NCI-H748 (cell line): Measurements from ENCODE around the gene ATXN7L1.

Experiments used
- DNase-seq: peaks from one replicate; lab custom pipeline; 2025; ENCODE audit not compliant: unreplicated experiment; lab: John Stamatoyannopoulos, UW

The ATXN7L1 gene

DNA sequence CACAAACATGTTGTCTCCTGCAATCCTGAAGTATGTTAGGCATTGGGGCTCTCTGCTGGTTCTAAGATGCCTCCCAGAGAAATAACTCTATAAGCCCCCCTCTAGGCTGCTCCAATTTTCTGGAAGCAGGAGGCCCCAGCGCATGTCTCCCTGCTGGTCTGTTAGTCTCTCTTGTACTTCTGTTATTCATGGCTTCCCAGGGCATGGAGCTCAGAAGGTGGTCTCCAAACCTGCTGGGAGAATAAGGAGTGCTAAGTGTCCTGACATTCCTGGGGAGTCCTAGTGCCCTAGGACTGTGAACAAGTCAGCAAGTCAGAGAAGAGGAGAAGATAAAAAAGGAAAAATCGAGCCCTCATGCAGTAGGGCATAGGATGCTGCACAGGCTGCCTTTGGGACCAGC, 224.6 kb downstream of the ATXN7L1 start:
- no peak for DNase-seq

DNA sequence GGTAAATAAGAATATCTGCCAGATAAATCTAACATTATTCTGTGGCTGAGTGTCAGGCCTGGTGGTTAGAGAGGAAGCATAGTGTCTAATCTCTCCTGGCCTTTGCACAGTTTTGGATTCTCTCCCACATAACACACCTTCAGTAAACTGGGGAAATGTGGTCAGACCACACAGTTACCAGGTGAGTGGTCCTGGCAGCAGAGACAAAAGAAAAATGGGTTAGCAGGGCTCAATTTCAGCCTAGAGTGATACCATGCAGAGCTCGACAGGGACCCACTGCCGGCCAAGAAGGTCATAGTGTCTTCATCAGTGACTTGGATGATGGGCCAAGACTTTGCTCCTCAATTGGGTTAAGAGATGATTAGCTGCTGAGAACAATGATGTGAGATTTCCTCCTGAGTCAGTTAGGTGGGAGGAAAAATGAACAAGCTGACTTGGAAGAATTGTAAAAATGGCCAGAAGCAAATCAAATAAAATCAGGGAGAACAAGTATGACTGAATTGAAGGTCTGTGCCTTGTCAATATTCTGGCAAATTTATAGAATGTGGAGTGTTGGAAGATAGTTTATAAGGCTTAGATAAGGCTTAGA, 225.9 kb downstream of the ATXN7L1 start:
- DNase-seq = no peak

GRCh38 chr7:105649727-105650381, 226.5 kb downstream of the ATXN7L1 start:
- no peak for DNase-seq

- DNase-seq = peak; percentile 98
These were observed 227.6 kb downstream of the ATXN7L1 start for GRCh38 chr7:105648561-105649401.

GRCh38 chr7:105647591-105647990, 228.8 kb downstream of the ATXN7L1 start:
- DNase-seq = peak; percentile 64

DNA sequence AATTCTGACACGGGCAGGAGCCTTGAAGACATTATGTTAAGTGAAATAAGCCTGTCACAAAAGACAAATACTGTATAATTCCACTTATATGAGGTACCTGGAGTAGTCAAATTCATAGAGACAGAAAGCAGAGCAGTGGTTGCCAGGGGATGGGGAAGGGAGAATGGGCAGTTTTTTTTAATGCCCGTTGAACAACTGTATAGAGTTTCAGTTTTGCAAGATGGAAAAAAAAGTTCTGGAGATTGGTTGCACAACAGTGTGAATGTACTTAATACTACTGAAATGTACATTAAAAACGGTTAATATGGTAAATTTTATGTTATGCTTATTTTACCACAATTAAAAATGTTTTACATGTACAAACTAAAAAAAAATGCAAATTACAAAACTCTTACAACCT, 231.5 kb downstream of the ATXN7L1 start:
- DNase-seq = no peak

- no peak for DNase-seq
These were observed 232.5 kb downstream of the ATXN7L1 start for GRCh38 chr7:105643851-105644250.

GRCh38 chr7:105643384-105643783, 233.0 kb downstream of the ATXN7L1 start:
- DNase-seq = no peak

- peak; percentile 10 for DNase-seq
These were observed 234.1 kb downstream of the ATXN7L1 start for GRCh38 chr7:105642264-105642663.

GRCh38 chr7:105640956-105641810, 235.2 kb downstream of the ATXN7L1 start:
- no peak for DNase-seq

DNA sequence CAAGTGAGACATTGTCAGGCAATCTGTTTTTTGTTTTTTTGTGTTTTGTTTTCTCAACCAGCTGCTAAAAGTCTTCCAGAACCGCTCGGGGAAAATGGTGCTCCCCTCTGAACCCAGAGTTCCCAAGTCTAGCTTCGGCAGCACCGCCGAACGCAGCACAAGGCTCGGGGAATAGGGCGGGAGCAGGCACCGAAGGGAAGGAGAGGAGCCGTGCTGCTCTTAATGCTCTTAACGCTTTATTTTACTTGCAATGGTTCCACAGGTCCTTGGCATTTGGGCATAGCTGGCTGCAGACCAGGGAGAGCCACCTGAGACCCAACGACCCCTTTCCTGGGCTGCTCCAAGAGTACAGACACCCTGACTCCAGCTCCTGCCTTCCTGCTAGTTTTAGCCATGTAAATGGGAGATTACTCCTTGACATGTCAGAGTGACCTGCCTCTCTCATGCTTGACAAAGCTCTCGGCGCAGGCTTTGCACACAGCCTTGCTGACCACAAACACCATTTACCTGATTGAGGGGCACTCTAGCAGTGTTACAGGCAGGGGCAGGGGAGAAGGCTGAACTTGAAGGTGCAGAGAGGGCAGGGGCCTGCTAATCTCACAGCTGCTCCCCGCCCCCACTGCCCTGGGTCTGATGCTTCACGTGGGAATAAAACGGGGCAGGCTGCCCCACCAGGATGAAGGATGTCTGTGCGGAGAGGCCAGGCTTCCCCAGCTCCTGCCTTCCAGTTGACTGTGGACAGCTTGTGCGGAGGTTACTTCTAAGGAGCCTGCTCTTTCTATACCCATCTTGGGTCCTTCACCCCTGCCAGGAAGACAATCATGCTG, 236.5 kb downstream of the ATXN7L1 start:
- DNase-seq = no peak

DNA sequence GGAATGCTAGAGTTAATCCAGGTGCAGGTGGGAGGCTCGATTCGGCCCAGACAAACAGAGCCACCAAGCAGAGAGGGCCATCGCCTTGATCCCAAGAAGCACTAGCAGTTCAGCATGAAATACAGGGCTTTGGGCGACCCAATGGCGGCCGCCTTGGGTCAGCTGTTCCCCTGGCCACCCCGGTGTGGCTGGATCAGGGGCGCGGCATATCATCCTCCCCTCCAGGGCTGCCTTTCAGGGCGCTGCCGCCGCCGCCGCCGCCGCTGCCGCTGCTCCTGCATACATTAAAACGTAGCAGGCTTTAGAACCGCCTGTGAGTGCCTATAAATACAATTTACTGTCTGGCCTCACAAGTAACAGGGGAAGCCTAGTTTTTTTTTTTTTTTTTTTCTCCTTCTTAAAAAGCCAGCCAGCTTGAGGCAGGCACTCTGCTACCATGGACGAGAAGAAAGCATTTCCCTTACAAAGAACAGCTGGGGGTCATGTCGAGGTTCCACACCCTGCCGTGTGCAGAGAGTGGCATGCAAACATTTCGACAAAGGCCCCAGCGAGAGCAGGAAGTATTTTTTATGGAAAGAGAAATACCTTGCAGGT, 237.4 kb downstream of the ATXN7L1 start:
- peak; percentile 86 for DNase-seq

GRCh38 chr7:105638334-105638733, 238.1 kb downstream of the ATXN7L1 start:
- no peak for DNase-seq

DNA sequence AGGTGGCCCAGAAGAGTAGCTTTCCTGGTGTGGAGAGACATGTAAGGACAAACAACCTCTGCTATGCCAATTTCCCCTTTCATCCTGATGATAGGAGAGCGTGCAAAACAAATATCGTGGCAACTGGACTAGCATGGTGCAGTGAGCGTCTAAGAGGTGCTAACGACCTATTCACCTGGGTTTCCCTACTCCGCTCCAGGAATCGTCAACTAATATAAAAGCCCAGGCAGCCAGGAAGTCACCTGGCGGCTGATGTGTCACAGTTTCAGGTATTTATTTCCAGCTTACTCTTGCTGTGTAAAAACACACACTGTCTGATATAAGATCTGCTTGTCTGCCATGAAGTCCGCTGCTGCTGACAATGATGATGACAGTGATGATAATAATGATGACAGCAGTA, 238.6 kb downstream of the ATXN7L1 start:
- DNase-seq = peak; percentile 59

DNA sequence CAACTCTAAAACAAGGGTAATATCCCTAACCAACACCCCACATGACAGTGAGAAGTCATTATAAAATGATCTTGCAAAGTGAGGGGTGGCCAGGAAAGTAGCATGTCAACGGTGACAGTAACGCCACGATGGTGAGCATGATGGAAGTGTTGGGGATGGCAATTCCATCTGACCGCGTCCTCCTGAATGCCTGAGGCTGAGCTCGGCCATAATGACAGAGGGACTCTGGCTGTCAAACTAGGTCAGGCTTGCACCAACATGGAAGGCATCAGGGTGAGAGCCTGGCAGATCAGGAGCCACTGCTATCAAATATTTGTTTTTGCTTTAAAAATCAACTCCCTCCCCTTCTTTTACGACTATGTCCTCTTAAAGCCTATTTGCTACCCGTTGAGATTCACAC, 239.4 kb downstream of the ATXN7L1 start:
- DNase-seq = no peak

- DNase-seq = no peak
These were observed 241.2 kb downstream of the ATXN7L1 start for GRCh38 chr7:105635197-105635596.

- no peak for DNase-seq
These were observed 250.4 kb downstream of the ATXN7L1 start for GRCh38 chr7:105625986-105626385.

DNA sequence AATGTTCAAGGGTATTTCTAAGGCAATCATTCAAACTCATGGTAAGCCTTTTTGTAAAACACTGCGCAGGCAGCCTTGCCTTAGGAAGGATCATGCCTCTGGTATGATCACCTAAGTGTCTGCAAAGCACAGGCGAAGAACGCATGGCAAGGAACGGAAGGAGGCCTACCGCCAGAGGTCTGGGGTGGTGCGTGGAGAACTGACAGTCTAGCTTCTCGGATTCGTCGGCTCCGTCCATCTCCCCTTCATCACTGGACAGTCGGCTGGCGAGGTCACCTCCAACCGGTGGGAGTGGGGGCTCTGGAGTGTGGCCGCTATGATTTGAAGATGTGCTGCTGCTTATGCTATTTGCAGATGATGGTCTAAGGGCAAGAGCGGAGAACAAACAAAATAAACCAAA, 252.5 kb downstream of the ATXN7L1 start:
- no peak for DNase-seq

GRCh38 chr7:105623378-105623777, 253.0 kb downstream of the ATXN7L1 start:
- no peak for DNase-seq
